Thyroid gland (tissue), 4 donors: ENCODE data around the gene IFT25. TPM values are rescaled to one million over a fixed set of nuclear protein-coding genes. Genes with fewer than 3 reads are reported as not detected.
A peak's percentile ranks its signal among the peaks of the same experiment; 100 is the strongest.

Experiments used
- DNase-seq, 2 donors: peaks; one replicate each; pipeline ENCODE4 v3.0.0-alpha.2; 2019
- H3K27ac ChIP-seq, 3 donors: fragments of 200-600 bp; sonication (generic); 1 replicate in 2 of 3; 2 replicates in 1 of 3; pipeline ENCODE4 v1.5.1; 2016 to 2019; ENCODE audit warnings: mild to moderate bottlenecking in 1 of 3, moderate library complexity in 1 of 3
- H3K27me3 ChIP-seq: fragments of 200-600 bp; sonication (generic); one replicate; pipeline ENCODE4 v1.5.1; 2019
- H3K36me3 ChIP-seq, 2 donors: fragments of 200-600 bp; sonication (generic); one replicate each; pipeline ENCODE4 v1.5.1; 2016 to 2019
- H3K4me1 ChIP-seq, 2 donors: fragments of 200-600 bp; sonication (generic); one replicate each; pipeline ENCODE4 v1.5.1; 2017 to 2019
- H3K4me3 ChIP-seq, 3 donors: fragments of 200-600 bp; sonication (generic); replicated peaks in 1 of 3; 1 replicate in 2 of 3; 2 replicates in 1 of 3; pipeline ENCODE4 v1.5.1; 2016; ENCODE audit warnings: mild to moderate bottlenecking in 1 of 3
- H3K9me3 ChIP-seq: fragments of 200-600 bp; sonication (generic); one replicate; pipeline ENCODE4 v1.5.1; 2017
- POLR2A ChIP-seq, 2 donors: fragments of 450-650 bp; IDR thresholded peaks; one replicate each; pipeline ENCODE4 v1.6.1; 2017; ENCODE audit warnings: antibody characterized with exemption in 2 of 2, mild to moderate bottlenecking in 2 of 2, moderate library complexity in 1 of 2
- WGBS, 2 donors: methylation state at CpG; one replicate each; pipeline ENCODE4 v1.1.5; 2017; 5-methylcytosine and 5-hydroxymethylcytosine counted together
- intact Hi-C: fragments of 100-400 bp; cut with DNase I; formaldehyde crosslinking; loops from one replicate; pipeline ENCODE4 v1.15.1; 2023
- total RNA-seq, 4 donors: library from RNA; depleted of rRNA; stranded (reverse); fragments of >200 nt; gene quantifications; one replicate each; pipeline ENCODE4 v1.2.3, GENCODE V29; 2016
- TF ChIP-seq, protein P1 (sequence below), 6 experiments: fragments of 200-600 bp in 3 of 6; fragments of 450-650 bp in 3 of 6; sonication (generic) in 3 of 6; IDR thresholded peaks; one replicate each; pipeline ENCODE4 v1.5.1; 2016 to 2019; ENCODE audit warnings: antibody characterized with exemption in 6 of 6, mild to moderate bottlenecking in 2 of 6, inconsistent platforms in 1 of 6, moderate library complexity in 1 of 6

IFT25 gene
- total RNA-seq, 4 donors from 2014 or later = 42.4 to 116 (median 77.7) TPM

GRCh38 chr1:53913352-53914033 is 32.0 kb downstream of the IFT25 start:
- Histone ChIP-seq H3K9me3 (no peaks in the 10 kb centered on the region), H3K27ac (peak overlapping the region; percentile 2 to 52 (median 11)), H3K27me3 (no peaks in the 10 kb centered on the region), H3K4me1 (peaks cover 0 to 29% of the 10 kb centered on the region in 2 donors), H3K36me3 (no peaks in the 10 kb centered on the region), H3K4me3 (no peak overlapping the region)
- TF ChIP-seq, protein P1, sequence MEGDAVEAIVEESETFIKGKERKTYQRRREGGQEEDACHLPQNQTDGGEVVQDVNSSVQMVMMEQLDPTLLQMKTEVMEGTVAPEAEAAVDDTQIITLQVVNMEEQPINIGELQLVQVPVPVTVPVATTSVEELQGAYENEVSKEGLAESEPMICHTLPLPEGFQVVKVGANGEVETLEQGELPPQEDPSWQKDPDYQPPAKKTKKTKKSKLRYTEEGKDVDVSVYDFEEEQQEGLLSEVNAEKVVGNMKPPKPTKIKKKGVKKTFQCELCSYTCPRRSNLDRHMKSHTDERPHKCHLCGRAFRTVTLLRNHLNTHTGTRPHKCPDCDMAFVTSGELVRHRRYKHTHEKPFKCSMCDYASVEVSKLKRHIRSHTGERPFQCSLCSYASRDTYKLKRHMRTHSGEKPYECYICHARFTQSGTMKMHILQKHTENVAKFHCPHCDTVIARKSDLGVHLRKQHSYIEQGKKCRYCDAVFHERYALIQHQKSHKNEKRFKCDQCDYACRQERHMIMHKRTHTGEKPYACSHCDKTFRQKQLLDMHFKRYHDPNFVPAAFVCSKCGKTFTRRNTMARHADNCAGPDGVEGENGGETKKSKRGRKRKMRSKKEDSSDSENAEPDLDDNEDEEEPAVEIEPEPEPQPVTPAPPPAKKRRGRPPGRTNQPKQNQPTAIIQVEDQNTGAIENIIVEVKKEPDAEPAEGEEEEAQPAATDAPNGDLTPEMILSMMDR (IDR thresholded peaks at IDR 0.05) = no peak
- no peak for TF ChIP-seq POLR2A (IDR thresholded peaks at IDR 0.05)
- no peak for DNase-seq
- intact Hi-C loops = no loop called here
- WGBS, 2 donors = 84 to 89% methylated on average over 5 of the region's 5 CpGs

- Histone ChIP-seq H3K36me3 (no peaks in the 10 kb centered on the region), H3K4me1 (peaks cover 5 to 39% of the 10 kb centered on the region in 2 donors), H3K27ac (peak overlapping the region in 2 of 3 donors; percentile 82 to 91), H3K9me3 (no peaks in the 10 kb centered on the region), H3K27me3 (no peaks in the 10 kb centered on the region), H3K4me3 (no peak overlapping the region)
- 91 to 95% methylated on average over 4 of the region's 4 CpGs for WGBS, 2 donors
- no peak for DNase-seq
- TF ChIP-seq, protein P1 (IDR thresholded peaks at IDR 0.05) = no peak
- no peak for TF ChIP-seq POLR2A (IDR thresholded peaks at IDR 0.05)
- intact Hi-C loops = no loop called here
These were observed 34.1 kb downstream of the IFT25 start for GRCh38 chr1:53911442-53911841.

- H3K4me1 ChIP-seq = peaks cover 10 to 52% of the 10 kb centered on the region in 2 donors
- intact Hi-C loops = no loop called here
- H3K9me3 ChIP-seq = no peaks in the 10 kb centered on the region
- no peak overlapping the region for H3K4me3 ChIP-seq
- DNase-seq = peak in 1 of 2 donors; percentile 39
- H3K27me3 ChIP-seq = no peaks in the 10 kb centered on the region
- H3K27ac ChIP-seq = peak overlapping the region; percentile 64 to 91 (median 82)
- WGBS, 2 donors = 67 to 69% methylated on average over 3 of the region's 3 CpGs
- peak in 1 of 2 donors; percentile 41 for TF ChIP-seq POLR2A (IDR thresholded peaks at IDR 0.05)
- TF ChIP-seq, protein P1 (IDR thresholded peaks at IDR 0.05) = no peak
- H3K36me3 ChIP-seq = no peaks in the 10 kb centered on the region
These were observed 35.6 kb downstream of the IFT25 start for GRCh38 chr1:53909946-53910345.

DNA sequence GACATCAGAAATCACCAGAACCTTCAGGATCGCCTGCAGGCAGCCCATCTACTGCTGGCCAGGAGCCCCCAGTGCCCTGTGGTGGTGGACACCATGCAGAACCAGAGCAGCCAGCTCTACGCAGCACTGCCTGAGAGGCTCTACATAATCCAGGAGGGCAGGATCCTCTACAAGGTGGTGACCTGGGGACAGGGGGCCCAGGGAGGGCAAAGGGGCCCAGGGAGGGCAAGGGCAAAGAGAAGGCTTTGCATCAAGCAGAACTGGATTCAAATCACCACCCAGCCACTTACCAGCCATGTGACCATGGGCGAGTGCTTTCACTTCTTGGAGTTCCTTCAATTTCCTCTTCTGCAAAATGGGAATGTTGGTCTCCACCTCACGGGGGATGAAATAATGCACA is 39.4 kb downstream of the IFT25 start:
- intact Hi-C loops = no loop called here
- Histone ChIP-seq H3K9me3 (no peaks in the 10 kb centered on the region), H3K36me3 (no peaks in the 10 kb centered on the region), H3K27me3 (no peaks in the 10 kb centered on the region), H3K4me3 (no peak overlapping the region), H3K27ac (peak overlapping the region; percentile 82 to 91 (median 85)), H3K4me1 (peaks cover 10 to 74% of the 10 kb centered on the region in 2 donors)
- WGBS, 2 donors = 90 to 92% methylated on average over 2 to 3 of the region's 4 CpGs
- no peak for DNase-seq
- TF ChIP-seq POLR2A (IDR thresholded peaks at IDR 0.05) = no peak
- TF ChIP-seq, protein P1 (IDR thresholded peaks at IDR 0.05) = no peak

DNA sequence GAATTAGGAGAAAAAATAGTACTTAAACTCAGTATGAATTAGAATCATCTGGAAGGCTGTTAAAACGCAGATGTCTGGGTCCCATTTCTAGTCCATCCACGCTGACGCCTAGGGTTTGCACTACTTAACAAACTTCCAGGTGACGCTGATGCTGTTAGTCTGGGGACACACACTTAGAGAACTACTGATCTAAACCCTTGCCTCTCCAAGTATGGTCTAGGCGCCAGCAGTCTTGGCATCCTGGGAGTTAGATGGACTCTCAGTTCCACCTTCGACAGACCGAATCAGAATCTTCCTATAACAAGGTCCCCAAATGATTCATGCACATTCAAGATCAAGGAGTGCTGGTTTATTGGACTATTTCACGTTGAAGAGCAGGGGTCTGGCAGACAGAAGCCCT is 40.0 kb downstream of the IFT25 start:
- WGBS, 2 donors = 36 to 49% methylated on average over 8 of the region's 8 CpGs
- H3K4me3 ChIP-seq = no peak overlapping the region
- H3K9me3 ChIP-seq = no peaks in the 10 kb centered on the region
- TF ChIP-seq POLR2A (IDR thresholded peaks at IDR 0.05) = peak in 1 of 2 donors; percentile 60
- TF ChIP-seq, protein P1 (IDR thresholded peaks at IDR 0.05) = no peak
- DNase-seq = peak; percentile 91 to 92
- intact Hi-C loops = no loop called here
- peak overlapping the region; percentile 82 to 91 (median 85) for H3K27ac ChIP-seq
- H3K27me3 ChIP-seq = no peaks in the 10 kb centered on the region
- no peaks in the 10 kb centered on the region for H3K36me3 ChIP-seq
- peaks cover 10 to 80% of the 10 kb centered on the region in 2 donors for H3K4me1 ChIP-seq
